ENCODE results near the gene VSTM4. TPM values are rescaled to one million over a fixed set of nuclear protein-coding genes. Genes with fewer than 3 reads are reported as not detected.

Gene VSTM4, protein sequence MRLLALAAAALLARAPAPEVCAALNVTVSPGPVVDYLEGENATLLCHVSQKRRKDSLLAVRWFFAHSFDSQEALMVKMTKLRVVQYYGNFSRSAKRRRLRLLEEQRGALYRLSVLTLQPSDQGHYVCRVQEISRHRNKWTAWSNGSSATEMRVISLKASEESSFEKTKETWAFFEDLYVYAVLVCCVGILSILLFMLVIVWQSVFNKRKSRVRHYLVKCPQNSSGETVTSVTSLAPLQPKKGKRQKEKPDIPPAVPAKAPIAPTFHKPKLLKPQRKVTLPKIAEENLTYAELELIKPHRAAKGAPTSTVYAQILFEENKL
- total RNA-seq: 16.0 TPM

DNA sequence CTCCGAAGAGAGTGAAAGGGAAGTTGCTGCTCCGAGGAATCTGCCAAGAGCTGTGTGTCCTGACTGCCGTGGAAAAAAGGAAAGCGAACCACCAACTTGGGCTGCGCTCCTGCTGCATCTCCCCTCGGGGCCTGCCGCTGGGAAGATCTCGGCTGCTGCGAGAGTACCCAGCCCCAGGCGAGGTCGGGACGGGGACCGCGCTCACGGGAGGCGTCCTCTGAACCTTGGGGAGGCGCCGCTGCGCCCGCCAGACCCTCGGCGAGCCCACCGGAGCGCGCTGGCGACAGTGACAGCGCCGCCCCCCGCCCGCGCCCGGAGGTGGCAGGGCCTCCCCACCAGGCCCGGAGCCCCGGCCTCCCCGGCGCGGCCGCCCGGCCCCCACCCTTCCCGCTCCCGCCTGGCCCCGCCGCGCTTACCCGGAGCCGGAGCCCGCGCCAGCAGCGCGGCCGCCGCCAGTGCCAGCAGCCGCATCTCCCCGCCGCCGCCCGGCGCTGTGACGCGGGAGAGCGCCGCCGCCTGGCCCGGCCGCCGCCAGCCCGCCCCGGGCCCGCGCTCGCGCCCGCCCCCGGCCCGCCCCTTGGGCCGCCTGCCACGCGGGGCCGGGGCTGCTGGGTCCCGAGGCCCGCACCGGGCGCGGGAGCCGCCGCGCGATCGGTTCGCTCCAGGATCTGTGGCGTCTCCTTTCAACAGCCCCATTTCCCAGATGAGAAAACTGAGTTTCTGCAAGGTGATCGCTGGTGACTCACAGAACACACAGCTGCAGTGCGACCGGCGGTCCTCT, at the start of gene VSTM4:
Gene VSTM4 (minus strand): TSS at position 508 of the 781 bp plus-strand sequence. CDS start 37 bp downstream, at position 471.
- peak; percentile 42 for DNase-seq (ENCODE audit: low spot score)

DNA sequence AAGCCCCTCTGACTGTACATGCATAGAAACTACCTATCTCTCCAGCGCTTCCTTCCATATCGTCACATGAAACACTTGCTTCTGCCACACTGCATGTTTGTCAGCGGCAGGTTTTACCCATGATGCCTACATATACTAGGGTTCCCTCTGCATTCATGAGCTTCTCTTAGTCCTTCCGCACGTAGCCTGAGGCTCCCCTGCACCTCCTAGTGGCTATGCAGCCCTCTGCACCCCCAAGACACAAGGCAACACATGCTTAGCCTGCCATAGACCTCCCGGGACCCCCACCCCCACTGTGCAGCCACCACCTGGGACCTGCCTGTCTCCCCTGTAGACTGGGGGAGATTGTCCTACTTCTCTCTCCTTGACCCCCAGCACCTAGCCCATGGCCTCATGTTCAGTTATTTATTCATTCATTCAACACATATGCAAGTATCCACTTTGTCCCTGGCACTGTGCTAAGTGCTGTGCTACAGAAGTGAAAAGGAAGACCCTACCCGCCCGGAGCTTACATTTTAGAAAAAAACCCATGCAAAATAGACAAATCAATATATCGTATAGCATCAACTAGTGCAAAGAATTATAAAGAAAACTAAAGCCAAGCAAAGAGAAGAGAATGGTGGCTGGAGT, 49.4 kb upstream of the VSTM4 start:
- peak; percentile 45 for DNase-seq (ENCODE audit: low spot score)

DNA sequence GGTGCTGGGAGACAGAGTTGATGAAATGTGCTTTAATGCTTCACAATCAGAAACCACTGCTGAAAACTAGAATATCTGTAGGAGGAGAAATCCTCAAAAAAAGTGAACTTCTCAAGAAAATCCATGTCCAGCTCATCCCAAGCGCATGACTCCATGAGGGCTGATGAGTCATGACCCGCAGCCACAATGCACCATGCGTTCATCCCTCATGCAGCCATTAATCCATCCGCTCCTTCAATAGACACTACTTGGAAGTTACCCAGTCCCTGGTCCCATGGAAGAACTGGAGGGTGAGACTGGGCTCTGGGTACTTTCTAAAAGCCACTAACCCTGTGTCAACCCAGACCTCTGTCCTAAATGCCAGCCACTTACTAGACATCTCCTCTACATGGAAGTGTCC, 48.4 kb upstream of the VSTM4 start:
- DNase-seq (ENCODE audit: low spot score): peak; percentile 14

DNA sequence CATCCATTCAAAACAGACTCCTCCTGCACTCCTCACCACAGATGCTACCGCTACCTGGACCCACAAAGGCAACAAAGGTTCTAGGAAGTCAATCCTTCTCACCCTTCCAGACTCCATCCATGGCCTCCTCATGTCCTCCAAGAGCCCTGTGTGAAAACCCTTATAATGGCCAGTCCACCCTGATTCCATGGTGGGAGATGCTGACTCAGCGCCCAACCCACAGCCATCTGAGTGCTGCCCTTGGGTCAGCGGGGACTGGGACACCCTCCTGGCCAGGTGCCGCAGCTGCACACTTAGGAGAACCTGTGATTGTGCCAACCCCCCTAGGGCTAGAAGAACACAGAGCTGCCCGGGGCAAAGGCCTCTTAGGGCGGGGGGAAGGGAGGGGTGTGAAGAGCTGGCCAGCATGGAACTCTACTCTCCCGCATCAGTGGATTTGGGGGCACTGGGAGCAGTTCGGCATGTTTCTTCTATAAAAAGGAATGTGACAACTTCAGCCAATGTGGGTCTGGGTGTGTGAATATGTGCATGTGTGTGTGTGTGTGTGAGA, 47.5 kb upstream of the VSTM4 start:
- DNase-seq (ENCODE audit: low spot score): peak; percentile 36

DNA sequence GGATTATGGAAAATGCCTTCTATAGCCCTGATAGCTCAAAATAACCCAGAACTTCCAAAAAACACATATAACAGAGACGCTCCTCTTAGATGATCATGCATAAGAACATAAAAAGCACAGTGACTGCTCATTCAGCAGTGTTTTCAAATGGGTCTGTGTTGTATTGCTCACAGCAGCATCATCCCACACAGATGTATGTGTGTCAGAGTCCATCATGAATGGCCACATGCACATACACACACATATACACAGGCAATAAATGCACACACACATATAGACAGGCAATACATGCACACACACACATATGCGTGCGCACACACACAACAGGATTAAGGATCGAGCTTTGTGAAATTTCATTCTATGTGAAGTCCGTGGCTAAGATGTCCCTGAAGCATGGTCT, 46.7 kb upstream of the VSTM4 start:
- no peak for DNase-seq (ENCODE audit: low spot score)

DNA sequence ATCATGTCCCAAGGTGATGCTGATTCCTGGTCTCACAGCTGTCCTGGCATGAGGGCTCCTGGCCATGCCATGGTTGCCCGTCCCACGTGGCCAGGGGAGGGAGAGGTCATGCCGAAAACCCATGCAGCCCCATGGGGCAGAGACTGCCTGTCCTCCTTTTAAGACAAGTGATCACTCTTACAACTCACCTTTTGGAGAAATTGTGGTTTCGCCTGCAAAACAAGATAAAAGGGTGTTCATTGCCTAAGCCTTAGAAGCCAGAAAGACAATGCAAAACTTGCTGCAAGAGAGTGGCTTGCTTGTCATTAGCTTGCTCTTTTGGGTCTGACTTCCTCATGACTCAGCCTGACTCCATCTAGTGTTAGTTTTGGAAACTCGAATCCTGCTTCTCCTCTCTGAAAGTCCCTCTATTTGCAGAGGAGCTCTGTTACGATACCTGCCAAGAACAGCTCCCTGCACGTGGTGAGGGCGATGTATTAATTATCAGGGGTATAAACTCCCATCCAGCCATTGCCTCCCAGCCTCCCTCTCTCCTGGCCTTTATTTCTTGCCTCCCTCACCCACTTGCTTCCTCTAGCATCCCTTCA, 46.2 kb upstream of the VSTM4 start:
- peak; percentile 38 for DNase-seq (ENCODE audit: low spot score)

DNA sequence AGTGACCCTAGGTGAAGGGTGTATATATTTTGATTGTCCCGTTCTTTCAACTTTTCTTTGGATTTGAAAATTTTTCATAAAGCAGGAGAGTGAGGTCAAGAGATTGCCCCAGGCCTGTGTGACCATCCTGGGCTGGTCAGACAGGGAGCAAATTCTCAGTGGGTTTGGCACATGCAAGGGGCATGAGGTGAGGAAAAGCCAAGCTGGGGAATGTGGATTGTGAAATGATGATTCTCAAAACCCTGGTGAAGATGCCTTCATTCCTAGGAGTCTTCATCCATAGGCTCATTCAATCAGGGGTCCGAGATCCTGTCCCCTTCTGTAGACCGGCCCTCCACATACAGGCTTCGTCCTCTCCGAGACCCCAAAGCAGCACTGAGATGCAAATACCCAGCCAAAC, 45.5 kb upstream of the VSTM4 start:
- DNase-seq (ENCODE audit: low spot score): peak; percentile 29

DNA sequence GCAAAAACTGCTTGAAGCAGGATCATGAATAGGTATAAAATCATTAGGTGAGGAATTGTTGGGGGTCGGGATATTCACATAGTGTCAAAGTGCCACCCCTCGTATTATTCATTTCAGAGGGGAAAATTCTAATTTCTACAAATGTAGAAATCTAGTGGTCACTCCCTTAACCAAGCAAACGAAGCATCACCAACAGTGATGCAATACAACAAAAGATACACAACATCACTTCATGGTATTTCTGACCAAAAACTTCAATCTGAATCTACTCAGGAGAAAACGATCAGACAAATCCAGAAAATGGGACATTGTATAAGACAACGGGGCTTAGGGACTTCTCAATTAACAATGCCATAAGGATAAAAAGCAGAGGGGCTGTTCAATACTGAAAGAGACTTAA, 44.8 kb upstream of the VSTM4 start:
- no peak for DNase-seq (ENCODE audit: low spot score)

DNA sequence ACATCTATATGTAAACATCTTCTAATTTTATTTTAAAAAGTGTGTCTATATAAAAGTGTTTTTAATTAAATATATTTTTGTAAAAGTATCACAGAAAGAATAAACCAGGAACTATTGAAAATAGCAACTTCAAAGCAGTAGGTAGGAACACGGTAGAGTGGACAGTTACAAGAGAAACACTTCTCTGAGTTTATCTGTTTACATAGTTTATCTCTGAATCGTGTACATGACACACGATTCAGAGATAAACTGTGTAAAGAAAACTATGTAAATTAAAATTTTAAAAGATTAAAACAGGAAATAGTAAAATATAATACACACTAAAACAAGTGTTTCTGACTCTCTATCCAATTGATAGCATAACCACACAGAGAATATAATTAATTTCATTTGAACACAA, 43.6 kb upstream of the VSTM4 start:
- DNase-seq (ENCODE audit: low spot score): no peak

DNA sequence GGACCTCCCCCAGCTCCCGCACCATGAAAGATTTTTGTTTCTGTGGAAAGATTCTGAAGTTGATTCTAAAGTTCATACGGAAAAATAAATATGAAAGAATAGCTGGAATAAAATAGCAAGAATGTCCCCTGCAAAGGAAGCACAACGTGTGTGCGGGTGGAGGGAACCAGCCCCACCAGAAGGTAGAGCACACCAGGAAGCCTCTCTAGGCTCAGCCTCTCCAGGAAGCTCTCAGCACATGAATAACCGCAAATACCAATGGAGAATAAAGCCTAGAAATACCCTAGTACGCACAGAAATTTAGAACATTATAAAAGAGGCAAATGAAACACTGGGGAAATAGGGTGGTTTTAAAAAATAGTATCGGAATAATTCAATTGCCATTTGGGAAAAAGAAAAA, 43.1 kb upstream of the VSTM4 start:
- no peak for DNase-seq (ENCODE audit: low spot score)

DNA sequence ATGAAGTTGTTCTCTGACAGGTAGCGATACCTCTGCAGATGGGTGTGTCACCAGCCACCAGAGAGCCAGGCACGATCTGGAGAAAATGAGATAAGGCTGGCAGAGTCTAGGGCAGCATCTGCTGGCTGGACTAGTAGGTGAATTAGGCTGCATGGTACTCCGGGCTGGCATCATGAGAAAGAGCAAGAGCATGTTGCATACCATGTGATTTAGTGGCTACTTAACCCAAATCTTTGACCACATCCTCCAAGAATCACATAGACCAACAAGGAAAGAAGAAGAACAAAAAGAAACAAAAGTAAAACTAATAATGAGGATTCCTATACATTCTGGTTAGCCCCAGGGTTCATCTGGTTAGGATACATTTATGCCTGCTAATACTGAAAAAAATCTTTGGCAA, 41.9 kb upstream of the VSTM4 start:
- no peak for DNase-seq (ENCODE audit: low spot score)

DNA sequence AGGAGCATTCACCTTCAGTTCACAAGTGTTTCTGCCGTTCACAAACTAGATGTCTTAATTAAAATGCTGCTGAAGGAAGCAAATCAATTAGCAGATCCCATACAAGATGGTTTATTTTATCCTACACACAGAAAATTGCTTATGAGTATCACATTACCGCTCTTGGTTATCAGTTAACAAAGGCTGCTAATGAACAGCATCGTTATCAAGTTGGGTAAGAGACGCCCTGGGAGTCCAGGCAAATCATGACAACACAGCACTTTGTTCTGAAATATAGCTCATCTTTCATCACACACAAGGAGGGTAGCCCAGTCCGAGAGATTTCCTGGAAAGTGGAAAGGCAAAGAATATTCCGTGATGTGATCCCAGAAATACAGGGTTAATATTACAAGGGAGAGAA, 39.3 kb upstream of the VSTM4 start:
- DNase-seq (ENCODE audit: low spot score): no peak

DNA sequence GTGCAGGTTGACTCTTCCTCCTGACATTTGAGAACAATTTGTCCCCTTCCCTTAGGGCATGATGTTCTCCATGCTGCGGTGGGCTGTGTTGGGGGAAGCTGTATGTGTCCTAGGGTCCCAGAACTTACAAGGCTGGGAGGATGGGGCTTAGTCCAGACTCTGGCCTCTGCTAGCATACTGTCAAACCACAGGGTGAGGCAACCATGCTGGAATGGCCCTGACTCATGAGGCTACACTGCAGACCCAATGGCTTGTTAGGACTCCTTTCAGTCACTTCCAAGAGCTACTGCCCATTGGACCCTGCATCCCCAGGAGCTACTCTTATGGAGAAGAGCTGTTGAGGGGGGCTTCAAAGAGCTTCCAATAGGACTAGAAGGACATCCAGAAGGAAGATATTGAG, 38.6 kb upstream of the VSTM4 start:
- DNase-seq (ENCODE audit: low spot score): no peak

DNA sequence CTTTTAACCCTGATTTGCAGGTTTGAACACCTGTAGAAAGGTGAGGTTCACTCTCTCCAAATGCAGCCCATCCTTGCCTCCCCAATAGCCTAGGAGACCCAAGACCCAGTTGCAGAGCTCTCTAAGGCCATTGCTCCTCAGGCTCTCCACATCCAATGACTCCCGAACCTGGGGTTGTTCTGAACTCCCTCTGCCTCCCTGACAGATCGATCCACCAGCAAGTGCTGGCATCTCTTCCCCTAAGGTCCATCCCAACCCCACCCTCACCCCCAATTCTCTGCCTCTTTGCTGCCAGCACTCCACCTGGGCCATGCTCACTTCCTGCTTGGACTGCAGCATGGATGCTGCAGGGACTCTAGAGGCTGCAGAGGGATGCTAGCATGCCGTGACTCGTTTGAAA, 37.8 kb upstream of the VSTM4 start:
- no peak for DNase-seq (ENCODE audit: low spot score)

DNA sequence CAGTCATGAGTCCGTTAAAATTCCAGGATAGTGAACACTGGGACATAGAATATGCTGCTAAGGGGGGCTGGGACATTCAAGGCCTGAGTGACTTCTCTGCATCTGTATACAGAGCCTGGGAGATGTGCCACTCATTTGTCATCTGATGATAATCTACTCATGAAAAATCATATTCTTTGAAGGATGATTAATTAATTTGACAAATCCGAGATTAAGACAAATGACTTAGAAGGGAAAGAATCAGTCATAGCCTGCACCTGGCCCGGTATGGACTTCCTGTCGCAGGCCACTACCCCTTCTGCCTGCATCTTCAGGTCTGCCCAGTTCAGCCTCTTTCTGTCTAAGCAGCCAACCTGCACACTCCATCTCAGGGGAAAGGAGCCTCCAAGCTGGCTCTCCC, 37.3 kb upstream of the VSTM4 start:
- no peak for DNase-seq (ENCODE audit: low spot score)

DNA sequence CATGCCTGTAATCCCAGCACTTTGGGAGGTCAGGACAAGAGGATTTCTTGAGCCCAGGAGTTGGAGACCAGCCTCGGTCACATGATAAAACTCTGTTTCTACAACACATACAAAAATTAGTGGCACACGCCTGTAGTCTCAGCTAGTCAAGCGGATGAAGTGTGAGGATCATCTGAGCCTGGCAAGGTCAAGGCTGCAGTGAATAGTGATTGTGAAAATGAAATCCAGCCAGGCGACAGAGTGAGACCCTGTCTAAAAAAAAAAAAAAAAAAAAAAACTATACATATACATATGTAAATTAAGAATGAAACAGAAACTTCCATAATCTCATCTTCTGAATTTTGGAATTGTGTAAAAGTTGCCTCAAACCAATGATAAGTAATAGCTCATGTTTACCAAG, 36.7 kb upstream of the VSTM4 start:
- no peak for DNase-seq (ENCODE audit: low spot score)

DNA sequence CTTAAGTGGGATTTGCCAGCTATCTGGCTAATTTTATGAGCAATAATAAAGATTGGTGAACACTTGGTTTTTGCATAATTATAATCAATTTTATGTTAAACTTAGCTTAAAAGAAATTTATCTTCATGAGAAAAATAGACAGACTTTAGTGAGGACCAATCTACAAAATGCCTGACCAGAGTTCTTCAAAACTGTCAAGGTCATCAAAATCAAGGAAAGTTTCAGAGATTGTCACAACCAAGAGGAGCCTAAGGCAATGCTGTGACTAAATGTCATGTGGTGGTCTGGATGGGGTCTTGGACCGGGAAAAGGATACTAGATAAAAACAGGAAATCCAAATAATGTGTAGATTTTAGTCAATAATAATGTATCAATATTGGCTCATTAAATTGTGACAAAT, 36.2 kb upstream of the VSTM4 start:
- no peak for DNase-seq (ENCODE audit: low spot score)

DNA sequence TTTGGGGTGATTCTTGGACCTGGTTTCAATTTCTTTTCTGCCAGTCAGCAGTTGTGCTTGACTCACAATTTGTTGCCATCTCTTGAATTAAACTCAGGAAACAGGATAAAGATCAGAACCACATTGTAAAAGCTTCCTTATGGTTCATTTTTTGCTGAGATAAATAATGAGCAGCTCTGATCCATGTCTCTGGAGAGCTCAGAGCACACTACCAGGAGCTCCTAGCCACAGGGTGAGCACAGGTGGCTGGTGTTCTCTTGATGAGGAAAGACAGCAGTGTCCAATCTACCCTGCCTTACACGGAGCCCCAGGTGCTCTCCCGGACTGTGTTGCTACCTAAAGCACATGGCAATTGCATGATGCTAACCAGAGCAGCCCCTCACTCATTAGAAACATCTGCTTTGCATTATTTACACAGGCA, 35.7 kb upstream of the VSTM4 start:
- DNase-seq (ENCODE audit: low spot score): no peak

DNA sequence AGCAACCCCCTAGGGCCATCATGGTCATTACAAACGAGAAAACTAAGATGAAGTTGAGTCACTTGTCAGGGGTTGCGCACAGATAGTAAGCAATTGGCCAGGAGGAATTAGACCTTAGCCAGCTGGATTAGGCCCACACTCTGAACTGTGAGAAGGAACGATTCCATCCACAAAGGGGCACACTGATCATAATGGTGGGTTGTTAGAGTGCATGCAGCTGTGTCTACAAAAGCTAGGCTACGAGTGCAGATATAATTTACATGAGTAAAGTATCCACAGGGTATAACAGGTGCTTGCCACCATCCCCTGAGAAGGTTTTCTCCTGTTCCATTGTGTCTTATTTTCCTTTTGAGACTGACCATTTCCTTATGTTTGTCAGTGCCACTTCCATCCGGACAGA, 35.1 kb upstream of the VSTM4 start:
- DNase-seq (ENCODE audit: low spot score): no peak

DNA sequence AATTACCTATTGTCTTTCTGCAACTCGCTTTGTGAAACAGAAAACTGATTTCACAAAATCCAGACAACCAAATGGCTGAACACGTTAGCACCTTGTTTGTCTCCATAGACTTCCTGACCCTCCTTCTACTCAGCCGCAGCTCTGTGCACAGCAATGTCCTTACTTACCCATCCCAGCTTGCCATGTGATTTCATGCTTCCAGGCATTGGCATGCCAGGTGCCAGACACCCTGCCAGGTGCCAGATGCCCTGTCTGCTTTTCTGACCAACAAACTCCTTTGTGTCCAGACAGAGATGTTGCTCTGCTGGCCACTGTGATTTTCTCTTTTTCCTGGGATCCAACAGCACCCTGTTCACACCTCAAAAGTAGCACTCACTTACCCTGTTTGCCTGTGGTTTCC, 34.6 kb upstream of the VSTM4 start:
- DNase-seq (ENCODE audit: low spot score): no peak

DNA sequence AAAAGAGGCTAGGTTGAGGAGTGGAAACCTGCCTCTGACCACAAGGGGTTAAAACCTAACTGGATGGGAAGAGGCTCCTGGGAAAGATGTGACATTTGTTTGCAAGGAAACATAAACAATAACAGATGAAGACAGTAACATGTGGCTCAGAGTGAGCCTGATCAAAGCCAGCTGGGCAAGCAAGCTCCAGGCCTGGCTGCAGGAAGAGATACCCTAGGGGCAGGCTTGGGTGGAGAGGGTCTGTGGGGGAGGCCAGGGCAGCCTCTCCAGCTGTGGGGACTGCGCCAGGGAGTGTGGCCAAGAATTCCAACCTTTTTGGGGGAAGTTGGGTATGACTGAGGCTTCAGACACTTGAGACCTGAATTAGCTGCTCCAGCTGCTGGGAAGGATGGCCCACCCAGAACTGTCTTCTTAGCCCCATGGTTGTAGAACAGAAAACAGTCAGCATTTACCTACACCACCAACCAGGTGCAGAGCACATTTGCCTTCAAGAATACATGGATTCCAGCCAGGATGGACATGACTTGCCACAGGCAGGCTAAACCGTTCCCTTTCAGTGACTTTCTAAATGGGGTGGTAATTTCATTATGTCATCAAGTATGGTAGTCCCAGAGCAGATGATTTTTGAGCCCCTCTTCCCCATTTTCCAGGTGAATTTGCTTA, 28.9 kb upstream of the VSTM4 start:
- DNase-seq (ENCODE audit: low spot score): peak; percentile 34

DNA sequence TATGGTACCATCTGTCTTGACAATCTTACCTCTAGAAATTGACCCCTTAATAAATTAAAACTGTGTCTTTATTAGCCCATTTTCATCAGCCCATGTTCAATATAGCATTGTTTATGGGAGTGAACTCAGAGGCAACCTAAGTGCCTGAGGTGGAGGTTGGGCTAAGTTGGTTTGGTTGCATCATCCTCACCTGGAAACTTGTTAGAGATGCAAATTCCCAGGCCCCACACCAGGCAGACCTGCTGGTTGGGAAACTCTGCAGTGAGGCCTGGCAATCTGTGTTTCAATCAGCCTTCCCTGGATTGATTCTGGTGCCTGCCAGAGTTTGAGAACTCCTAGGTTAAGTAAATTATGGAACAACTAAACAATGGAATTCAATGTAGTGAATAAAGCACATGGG, 27.9 kb upstream of the VSTM4 start:
- no peak for DNase-seq (ENCODE audit: low spot score)
